Neural progenitor cell (in vitro differentiated cells): ENCODE data around the gene RIPOR3. TPM values are rescaled to one million over a fixed set of nuclear protein-coding genes. Genes with fewer than 3 reads are reported as not detected.

Experiments used
- DNase-seq: peaks from one replicate; pipeline ENCODE4 v3.0.0-alpha.2; 2016; ENCODE audit warnings: low spot score
- H2AFZ ChIP-seq: fragments of 200-600 bp; sonication (generic); replicated peaks from 2 replicates; pipeline ENCODE4 v1.6.1; 2016; ENCODE audit warnings: antibody characterized with exemption
- H3F3A ChIP-seq: fragments of 200-600 bp; sonication (generic); 2 replicates; pipeline ENCODE4 v1.6.1; 2016; ENCODE audit warnings: antibody characterized with exemption, low read depth
- H3K27ac ChIP-seq: fragments of 200-600 bp; sonication (generic); 2 replicates; pipeline ENCODE4 v1.5.1; 2016; ENCODE audit warnings: mild to moderate bottlenecking
- H3K27me3 ChIP-seq: fragments of 200-600 bp; sonication (generic); 2 replicates; pipeline ENCODE4 v1.6.1; 2016; ENCODE audit warnings: mild to moderate bottlenecking, moderate library complexity
- H3K36me3 ChIP-seq: fragments of 200-600 bp; sonication (generic); 2 replicates; pipeline ENCODE4 v1.5.1; 2016
- H3K4me1 ChIP-seq: fragments of 200-600 bp; sonication (generic); 2 replicates; pipeline ENCODE4 v1.6.1; 2016; ENCODE audit warnings: mixed run types
- H3K4me2 ChIP-seq: fragments of 200-600 bp; sonication (generic); 2 replicates; pipeline ENCODE4 v1.6.1; 2016
- H3K4me3 ChIP-seq: fragments of 200-600 bp; sonication (generic); 2 replicates; pipeline ENCODE4 v1.5.1; 2016
- H3K79me2 ChIP-seq: fragments of 200-600 bp; sonication (generic); 2 replicates; pipeline ENCODE4 v1.6.1; 2016; ENCODE audit warnings: low read depth
- H3K9ac ChIP-seq: fragments of 200-600 bp; sonication (generic); 2 replicates; pipeline ENCODE4 v1.6.1; 2016
- H3K9me3 ChIP-seq: fragments of 200-600 bp; sonication (generic); 2 replicates; pipeline ENCODE4 v1.5.1; 2016; ENCODE audit warnings: low read depth
- H4K20me1 ChIP-seq: fragments of 200-600 bp; sonication (generic); 2 replicates; pipeline ENCODE4 v1.6.1; 2016; ENCODE audit warnings: low read depth
- H3K27ac Mint-ChIP-seq: 3 replicates; pipeline ENCODE4 v1.8.0; 2021; ENCODE audit warnings: mixed read lengths
- H3K27me3 Mint-ChIP-seq: 2 replicates; pipeline ENCODE4 v1.8.0; 2022; ENCODE audit warnings: low read depth, mild to moderate bottlenecking, inconsistent platforms, moderate library complexity, mixed read lengths; ENCODE audit not compliant: insufficient read depth
- H3K36me3 Mint-ChIP-seq: 3 replicates; pipeline ENCODE4 v1.8.0; 2021; ENCODE audit warnings: mixed read lengths
- H3K4me1 Mint-ChIP-seq: 3 replicates; pipeline ENCODE4 v1.8.0; 2021; ENCODE audit warnings: mixed read lengths
- H3K4me3 Mint-ChIP-seq: 3 replicates; pipeline ENCODE4 v1.8.0; 2021; ENCODE audit warnings: mild to moderate bottlenecking, moderate library complexity, mixed read lengths
- H3K9me3 Mint-ChIP-seq: 3 replicates; pipeline ENCODE4 v1.8.0; 2020; ENCODE audit warnings: mixed read lengths
- CTCF ChIP-seq: fragments of 200-600 bp; sonication (generic); IDR thresholded peaks from 2 replicates; pipeline ENCODE4 v1.5.1; 2017; ENCODE audit warnings: antibody characterized with exemption, mild to moderate bottlenecking
- EZH2 ChIP-seq: fragments of 200-600 bp; sonication (generic); IDR thresholded peaks from 2 replicates; pipeline ENCODE4 v1.6.1; 2017; ENCODE audit warnings: antibody characterized with exemption, mild to moderate bottlenecking, moderate library complexity
- EZH2phosphoT487 ChIP-seq: fragments of 200-600 bp; sonication (generic); IDR thresholded peaks from 2 replicates; pipeline ENCODE4 v1.6.1; 2017; ENCODE audit warnings: antibody characterized with exemption
- total RNA-seq: library from RNA; depleted of rRNA; stranded (reverse); fragments of >200 nt; gene quantifications from 2 replicates; pipeline ENCODE4 v1.2.3, GENCODE V29; 2015; ENCODE audit warnings: low replicate concordance

The RIPOR3 gene
- total RNA-seq, 1 donor from 2014 or later, result 1.2 TPM

- H3K27me3 ChIP-seq, result no peaks in the 10 kb centered on the region
- TF ChIP-seq CTCF (no peak), EZH2phosphoT487 (no peak), EZH2 (no peak)
- Mint-ChIP-seq H3K27me3 (peaks cover 5% of the 10 kb centered on the region), H3K27ac (no peak overlapping the region), H3K4me1 (peaks cover 3% of the 10 kb centered on the region), H3K4me3 (no peak overlapping the region), H3K36me3 (no peaks in the 10 kb centered on the region), H3K9me3 (no peaks in the 10 kb centered on the region)
- DNase-seq, result no peak
- H3K36me3 ChIP-seq, result no peaks in the 10 kb centered on the region
- no peaks in the 10 kb centered on the region for H3K79me2 ChIP-seq
- peaks cover 10% of the 10 kb centered on the region for H3F3A ChIP-seq
- H3K9me3 ChIP-seq, result no peaks in the 10 kb centered on the region
- H3K4me3 ChIP-seq, result no peak overlapping the region
- H3K9ac ChIP-seq, result no peak overlapping the region
- H3K27ac ChIP-seq, result no peak overlapping the region
- no peak overlapping the region for H3K4me2 ChIP-seq
- no peaks in the 10 kb centered on the region for H4K20me1 ChIP-seq
- peaks cover 4% of the 10 kb centered on the region for H3K4me1 ChIP-seq
- H2AFZ ChIP-seq, result no peak overlapping the region
Measured at GRCh38 chr20:50613438-50614169, 77.7 kb downstream of the RIPOR3 start.

GRCh38 chr20:50611128-50611810 lies 80.1 kb downstream of the RIPOR3 start:
- Histone ChIP-seq H3K4me1 (peaks cover 4% of the 10 kb centered on the region), H3K4me2 (no peak overlapping the region), H3K36me3 (no peaks in the 10 kb centered on the region), H4K20me1 (no peaks in the 10 kb centered on the region), H3K9ac (no peak overlapping the region), H2AFZ (no peak overlapping the region), H3F3A (peaks cover 7% of the 10 kb centered on the region), H3K9me3 (no peaks in the 10 kb centered on the region), H3K79me2 (no peaks in the 10 kb centered on the region), H3K27me3 (no peaks in the 10 kb centered on the region), H3K4me3 (no peak overlapping the region), H3K27ac (no peak overlapping the region)
- H3K9me3 Mint-ChIP-seq, result no peaks in the 10 kb centered on the region
- no peak for DNase-seq
- H3K4me1 Mint-ChIP-seq, result no peaks in the 10 kb centered on the region
- TF ChIP-seq EZH2, result no peak
- no peak for TF ChIP-seq CTCF
- TF ChIP-seq EZH2phosphoT487, result no peak
- no peak overlapping the region for H3K4me3 Mint-ChIP-seq
- H3K36me3 Mint-ChIP-seq, result no peaks in the 10 kb centered on the region
- peak overlapping the region; percentile 50 for H3K27ac Mint-ChIP-seq
- peaks cover 5% of the 10 kb centered on the region for H3K27me3 Mint-ChIP-seq

- no peak overlapping the region for H3K9ac ChIP-seq
- H3K4me3 ChIP-seq, result no peak overlapping the region
- Mint-ChIP-seq H3K4me3 (no peak overlapping the region), H3K36me3 (no peaks in the 10 kb centered on the region), H3K27ac (peak overlapping the region; percentile 79), H3K27me3 (peaks cover 5% of the 10 kb centered on the region), H3K9me3 (no peaks in the 10 kb centered on the region), H3K4me1 (no peaks in the 10 kb centered on the region)
- no peaks in the 10 kb centered on the region for H3K27me3 ChIP-seq
- no peaks in the 10 kb centered on the region for H4K20me1 ChIP-seq
- H3K9me3 ChIP-seq, result no peaks in the 10 kb centered on the region
- TF ChIP-seq EZH2phosphoT487, result no peak
- no peak for TF ChIP-seq CTCF
- TF ChIP-seq EZH2, result no peak
- peaks cover 4% of the 10 kb centered on the region for H3K4me1 ChIP-seq
- no peaks in the 10 kb centered on the region for H3K79me2 ChIP-seq
- no peak overlapping the region for H3K27ac ChIP-seq
- no peak overlapping the region for H3K4me2 ChIP-seq
- no peak for DNase-seq
- peaks cover 7% of the 10 kb centered on the region for H3F3A ChIP-seq
- H3K36me3 ChIP-seq, result no peaks in the 10 kb centered on the region
- no peak overlapping the region for H2AFZ ChIP-seq
Measured at GRCh38 chr20:50610212-50610718, 81.1 kb downstream of the RIPOR3 start.
